Left ventricle myocardium inferior (tissue), 1 donor: ENCODE data around the gene FTO. TPM values are rescaled to one million over a fixed set of nuclear protein-coding genes. Genes with fewer than 3 reads are reported as not detected.
"Not testable (repeated sequence)": the region's sequence is repeated elsewhere in the genome, so short reads cannot be mapped to it uniquely, and the experiment has no call there.

Experiments used
- DNase-seq: peaks from one replicate; pipeline ENCODE4 v3.0.0-alpha.2; 2020
- H3K27ac ChIP-seq: fragments of 200-600 bp; replicated peaks from 2 replicates; pipeline ENCODE4 v1.8.0; 2021
- H3K27me3 ChIP-seq: fragments of 200-600 bp; 2 replicates; pipeline ENCODE4 v1.8.0; 2021; ENCODE audit warnings: low read depth
- H3K36me3 ChIP-seq: fragments of 200-600 bp; 2 replicates; pipeline ENCODE4 v1.8.0; 2021
- H3K4me1 ChIP-seq: fragments of 200-600 bp; 2 replicates; pipeline ENCODE4 v1.8.0; 2021
- H3K4me3 ChIP-seq: fragments of 200-600 bp; 2 replicates; pipeline ENCODE4 v1.8.0; 2021; ENCODE audit warnings: mild to moderate bottlenecking, moderate library complexity
- H3K9me3 ChIP-seq: fragments of 200-600 bp; replicated peaks from 2 replicates; pipeline ENCODE4 v1.8.0; 2021
- CTCF ChIP-seq: fragments of 200-600 bp; IDR thresholded peaks from 2 replicates; pipeline ENCODE4 v1.8.0; 2021; ENCODE audit warnings: antibody characterized with exemption, mild to moderate bottlenecking, borderline replicate concordance
- intact Hi-C: fragments of 100-400 bp; cut with micrococcal nuclease; formaldehyde crosslinking; loops from one replicate; pipeline ENCODE4 v1.11.0; 2022
- total RNA-seq: library from RNA; stranded (reverse); fragmentation: NEBNext Ultra II Directional; extraction: Animal tissue kit (Norgen Biotek cat#: 25700); gene quantifications from one replicate; pipeline ENCODE4 v1.2.1, GENCODE V29; 2021
- donor health status: DM: no; HTN: yes; CAD: no; lungs with severe emphysema.

The FTO gene
- total RNA-seq, 1 donor from 2014 or later, result 78.4 TPM

GRCh38 chr16:54176376-54176901, 472.5 kb downstream of the FTO start:
- peaks cover 50% of the 10 kb centered on the region for H3K27me3 ChIP-seq
- H3K4me3 ChIP-seq, result peak overlapping the region; percentile 27
- H3K9me3 ChIP-seq, result no peaks in the 10 kb centered on the region
- no peaks in the 10 kb centered on the region for H3K36me3 ChIP-seq
- intact Hi-C loops, result no loop called here
- H3K4me1 ChIP-seq, result peaks cover 13% of the 10 kb centered on the region
- DNase-seq, result no peak
- H3K27ac ChIP-seq, result no peak overlapping the region
- no peak for TF ChIP-seq CTCF

- peaks cover 44% of the 10 kb centered on the region for H3K27me3 ChIP-seq
- H3K4me1 ChIP-seq, result peaks cover 13% of the 10 kb centered on the region
- H3K36me3 ChIP-seq, result no peaks in the 10 kb centered on the region
- no peak overlapping the region for H3K4me3 ChIP-seq
- TF ChIP-seq CTCF, result no peak
- no peak overlapping the region for H3K27ac ChIP-seq
- intact Hi-C loops, result no loop called here
- no peaks in the 10 kb centered on the region for H3K9me3 ChIP-seq
- DNase-seq, result no peak
Measured at GRCh38 chr16:54177052-54177861, 473.3 kb downstream of the FTO start.

- no peak for DNase-seq
- intact Hi-C loops, result no loop called here
- peaks cover 39% of the 10 kb centered on the region for H3K27me3 ChIP-seq
- H3K4me3 ChIP-seq, result no peak overlapping the region
- H3K9me3 ChIP-seq, result no peaks in the 10 kb centered on the region
- no peaks in the 10 kb centered on the region for H3K36me3 ChIP-seq
- H3K4me1 ChIP-seq, result peaks cover 13% of the 10 kb centered on the region
- H3K27ac ChIP-seq, result no peak overlapping the region
- TF ChIP-seq CTCF, result no peak
Measured at GRCh38 chr16:54177862-54178477, 474.0 kb downstream of the FTO start.

- H3K27ac ChIP-seq, result no peak overlapping the region
- intact Hi-C loops, result no loop called here
- no peak for DNase-seq
- H3K4me1 ChIP-seq, result peaks cover 13% of the 10 kb centered on the region
- H3K36me3 ChIP-seq, result no peaks in the 10 kb centered on the region
- no peak overlapping the region for H3K4me3 ChIP-seq
- TF ChIP-seq CTCF, result no peak
- H3K27me3 ChIP-seq, result peaks cover 34% of the 10 kb centered on the region
- H3K9me3 ChIP-seq, result no peaks in the 10 kb centered on the region
Measured at GRCh38 chr16:54178478-54178976, 474.6 kb downstream of the FTO start.

GRCh38 chr16:54180421-54181359, 476.7 kb downstream of the FTO start:
- no peak for DNase-seq
- Histone ChIP-seq H3K27me3 (peaks cover 21% of the 10 kb centered on the region), H3K4me3 (no peak overlapping the region), H3K4me1 (peaks cover 13% of the 10 kb centered on the region), H3K36me3 (no peaks in the 10 kb centered on the region), H3K9me3 (no peaks in the 10 kb centered on the region), H3K27ac (no peak overlapping the region)
- intact Hi-C loops, result no loop called here
- no peak for TF ChIP-seq CTCF

- H3K27me3 ChIP-seq, result peaks cover 11% of the 10 kb centered on the region
- intact Hi-C loops, H3K9me3 ChIP-seq, H3K4me3 ChIP-seq, H3K27ac ChIP-seq, DNase-seq, H3K36me3 ChIP-seq: not testable (repeated sequence)
- peaks cover 13% of the 10 kb centered on the region for H3K4me1 ChIP-seq
Measured at GRCh38 chr16:54181683-54182329, 477.9 kb downstream of the FTO start.
